Fibroblast of the aortic adventitia (primary cell): ENCODE measurements around the gene LMO7. TPM values are rescaled to one million over a fixed set of nuclear protein-coding genes. Genes with fewer than 3 reads are reported as not detected.
A peak's percentile ranks its signal among the peaks of the same experiment; 100 is the strongest.

Source experiments
- DNase-seq: peaks from one replicate; pipeline ENCODE4 v3.0.0-alpha.2; 2010; ENCODE audit warnings: low read depth
- H3K4me3 ChIP-seq: 2 replicates; pipeline ENCODE4 v1.5.1; 2011; ENCODE audit warnings: low read depth, mild to moderate bottlenecking, control low read depth, low read length, moderate library complexity
- total RNA-seq: library from RNA; depleted of rRNA; stranded (reverse); fragments of >200 nt; gene quantifications from 2 replicates; pipeline ENCODE4 v1.2.3, GENCODE V29; 2012; ENCODE audit warnings: low replicate concordance
- TF ChIP-seq, protein P1 (sequence below): IDR thresholded peaks from 2 replicates; pipeline ENCODE4 v1.5.1; 2011; ENCODE audit warnings: mild to moderate bottlenecking, low read length, control low read depth, inconsistent platforms; ENCODE audit not compliant: insufficient read depth

The LMO7 gene
- total RNA-seq, 1 donor = 221 TPM

GRCh38 chr13:75612354-75612753, 23.8 kb upstream of the LMO7 start:
- H3K4me3 ChIP-seq = no peak overlapping the region
- TF ChIP-seq, protein P1, sequence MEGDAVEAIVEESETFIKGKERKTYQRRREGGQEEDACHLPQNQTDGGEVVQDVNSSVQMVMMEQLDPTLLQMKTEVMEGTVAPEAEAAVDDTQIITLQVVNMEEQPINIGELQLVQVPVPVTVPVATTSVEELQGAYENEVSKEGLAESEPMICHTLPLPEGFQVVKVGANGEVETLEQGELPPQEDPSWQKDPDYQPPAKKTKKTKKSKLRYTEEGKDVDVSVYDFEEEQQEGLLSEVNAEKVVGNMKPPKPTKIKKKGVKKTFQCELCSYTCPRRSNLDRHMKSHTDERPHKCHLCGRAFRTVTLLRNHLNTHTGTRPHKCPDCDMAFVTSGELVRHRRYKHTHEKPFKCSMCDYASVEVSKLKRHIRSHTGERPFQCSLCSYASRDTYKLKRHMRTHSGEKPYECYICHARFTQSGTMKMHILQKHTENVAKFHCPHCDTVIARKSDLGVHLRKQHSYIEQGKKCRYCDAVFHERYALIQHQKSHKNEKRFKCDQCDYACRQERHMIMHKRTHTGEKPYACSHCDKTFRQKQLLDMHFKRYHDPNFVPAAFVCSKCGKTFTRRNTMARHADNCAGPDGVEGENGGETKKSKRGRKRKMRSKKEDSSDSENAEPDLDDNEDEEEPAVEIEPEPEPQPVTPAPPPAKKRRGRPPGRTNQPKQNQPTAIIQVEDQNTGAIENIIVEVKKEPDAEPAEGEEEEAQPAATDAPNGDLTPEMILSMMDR = no peak
- no peak for DNase-seq

DNA sequence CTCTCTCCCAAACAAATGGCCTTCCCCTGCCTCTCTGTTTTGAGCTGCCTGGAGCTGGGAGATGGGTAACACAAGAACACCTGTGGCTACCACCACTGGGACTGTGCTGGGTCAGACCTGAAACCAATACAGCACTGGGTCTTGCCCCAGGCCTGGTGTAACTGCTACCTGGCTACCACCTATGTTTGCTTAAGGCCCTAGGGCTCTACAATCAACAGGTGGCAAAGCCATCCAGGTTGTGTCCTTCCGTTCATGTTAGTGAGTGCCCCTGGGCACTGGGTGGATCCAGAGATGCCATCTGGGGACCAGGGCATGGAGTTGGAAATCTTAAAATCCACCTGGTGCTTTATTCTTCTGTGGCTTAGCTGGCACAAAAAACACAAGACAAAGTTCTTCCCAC, 18.9 kb upstream of the LMO7 start:
- no peak for DNase-seq
- TF ChIP-seq, protein P1 = no peak
- no peak overlapping the region for H3K4me3 ChIP-seq

GRCh38 chr13:75618308-75618707, 17.8 kb upstream of the LMO7 start:
- no peak for DNase-seq
- TF ChIP-seq, protein P1 = no peak

GRCh38 chr13:75620020-75620419, 16.1 kb upstream of the LMO7 start:
- DNase-seq = peak; percentile 28

More at GRCh38 chr13:75618308-75618707, 17.8 kb upstream of the LMO7 start:
- H3K4me3 ChIP-seq = no peak overlapping the region

DNA sequence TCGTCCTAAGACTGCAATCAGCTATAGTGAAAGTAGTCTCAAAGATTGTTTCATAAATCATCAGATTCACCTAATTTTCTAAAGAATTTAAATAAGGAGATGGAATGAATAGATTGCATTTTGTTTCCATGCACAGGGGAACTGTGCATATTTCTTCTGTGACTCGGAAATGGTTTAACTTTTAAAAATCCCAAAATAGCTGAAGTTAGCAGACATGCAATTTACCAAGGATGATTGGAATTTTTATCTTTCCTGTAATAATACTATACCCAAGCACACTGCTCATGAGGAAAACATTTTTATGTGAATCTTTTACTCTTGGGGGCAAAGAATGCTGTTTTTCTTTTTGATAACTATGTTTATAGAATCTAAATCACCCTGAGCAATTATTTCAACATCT, 15.0 kb upstream of the LMO7 start:
- H3K4me3 ChIP-seq = peak overlapping the region; percentile 22
- DNase-seq = peak; percentile 85
- TF ChIP-seq, protein P1 = no peak

More at GRCh38 chr13:75620020-75620419, 16.1 kb upstream of the LMO7 start:
- H3K4me3 ChIP-seq = no peak overlapping the region
- TF ChIP-seq, protein P1 = no peak

- no peak for DNase-seq
- TF ChIP-seq, protein P1 = no peak
Measured at GRCh38 chr13:75628801-75629200, 7.3 kb upstream of the LMO7 start.

DNA sequence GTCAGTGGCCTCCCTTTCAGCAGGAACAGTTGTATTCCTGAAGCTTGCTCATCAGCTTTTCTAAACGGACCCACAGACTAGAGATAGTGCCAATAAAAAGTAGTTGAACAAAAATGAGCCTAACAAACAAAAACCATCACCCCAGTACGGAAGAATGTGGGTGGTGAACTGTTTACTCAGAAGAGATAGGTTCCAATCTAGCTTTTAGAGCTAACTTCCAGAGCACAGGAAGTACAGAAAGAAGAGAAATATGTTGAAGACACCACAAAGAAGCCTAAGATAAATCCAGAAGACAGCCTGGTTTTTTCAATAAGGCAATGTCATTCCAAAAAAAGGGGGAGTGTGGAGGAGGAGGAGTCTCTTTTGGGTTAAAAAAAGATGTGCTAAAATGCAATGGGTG, 2.8 kb upstream of the LMO7 start:
- peak overlapping the region; percentile 10 for H3K4me3 ChIP-seq
- DNase-seq = peak; percentile 92
- TF ChIP-seq, protein P1 = no peak

More at GRCh38 chr13:75628801-75629200, 7.3 kb upstream of the LMO7 start:
- no peak overlapping the region for H3K4me3 ChIP-seq
